Erythroblast (primary cell): Measurements from ENCODE around the gene HOXC5.

Source experiments
- GATA1 ChIP-seq: IDR thresholded peaks from 2 replicates; pipeline ENCODE4 v1.6.1; 2011; ENCODE audit warnings: low read depth, mild to moderate bottlenecking, control low read depth, low read length, moderate library complexity
- POLR2A ChIP-seq: IDR thresholded peaks from 2 replicates; pipeline ENCODE4 v1.6.1; 2011; ENCODE audit warnings: mild to moderate bottlenecking, low read length

DNA sequence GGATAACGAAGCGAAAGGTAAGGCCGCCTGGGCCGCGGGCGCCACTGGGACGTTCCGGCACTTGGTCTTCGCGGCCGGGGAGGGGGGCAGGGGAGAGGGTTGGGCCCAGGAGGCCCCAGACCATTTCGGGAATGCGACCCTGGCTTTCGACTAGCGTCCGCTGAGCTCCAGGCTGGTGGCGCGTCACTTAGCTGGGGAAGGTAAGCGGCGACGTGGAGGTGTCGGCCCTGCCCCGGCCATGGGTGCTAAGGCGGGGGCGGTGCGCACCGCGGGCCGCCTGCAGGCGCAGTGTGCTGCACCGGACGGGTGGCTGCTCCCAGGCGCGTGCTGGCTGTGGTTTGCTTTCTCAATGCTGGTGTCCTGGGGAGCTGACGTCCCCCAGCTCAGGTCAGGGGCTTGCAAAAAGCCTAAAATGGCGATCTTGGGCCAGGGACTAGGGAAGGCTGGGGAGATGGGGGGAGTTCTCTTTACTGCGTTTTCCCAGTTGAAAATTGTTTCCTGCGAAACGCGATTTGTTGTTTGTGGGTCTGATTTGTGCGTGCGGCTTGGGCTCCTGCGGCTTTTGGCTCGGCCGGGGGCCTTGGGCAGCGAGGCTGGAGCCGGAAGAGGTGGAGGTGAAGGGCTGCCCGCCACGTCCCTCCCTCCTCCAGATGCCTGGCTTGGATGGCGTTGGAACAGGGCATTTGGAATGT is 46.7 kb upstream of the HOXC5 start:
- TF ChIP-seq POLR2A (no peak), GATA1 (no peak)
